Endothelial cell of umbilical vein (primary cell): ENCODE results near the gene RPS19BP1. TPM values are rescaled to one million over a fixed set of nuclear protein-coding genes. Genes with fewer than 3 reads are reported as not detected.

Experiments
- BruUV-seq: library from RNA; stranded (reverse); fragments of 400-500 nt; replicated peaks from 2 replicates; lab custom pipeline; 2021; lab: Mats Ljungman, UMichigan
- CTCF ChIA-PET: fragments of 300-600, 350-600 bp; sonication (Branson Sonifier 250); formaldehyde crosslinking; loops from one replicate; lab custom pipeline; 2021; ENCODE audit warnings: antibody characterized with exemption, inconsistent platforms; lab: Charles Lee
- POLR2A ChIA-PET: fragments of 300-600, 350-600 bp; sonication (Branson Sonifier 250); formaldehyde crosslinking; loops from one replicate; lab custom pipeline; 2021; ENCODE audit warnings: antibody characterized with exemption, inconsistent platforms; lab: Charles Lee
- DNase-seq: peaks from one replicate; pipeline ENCODE4 v3.0.0-alpha.2; 2011; ENCODE audit warnings: low read depth, low spot score
- FAIRE-seq: peaks from 2 replicates; lab custom pipeline; 2011; peaks lifted over from hg19 to GRCh38; lab: Jason Lieb, UNC
- H2AFZ ChIP-seq: 2 replicates; pipeline ENCODE4 v1.6.0; 2012; ENCODE audit warnings: low read depth, low read length, control low read depth, inconsistent platforms
- H3K27ac ChIP-seq: 2 replicates; pipeline ENCODE4 v1.5.1; 2011; ENCODE audit warnings: low read depth, mild to moderate bottlenecking, control low read depth, low read length, moderate library complexity; ENCODE audit not compliant: insufficient read depth
- H3K27me3 ChIP-seq, 2 experiments: 2 replicates each; pipeline versions ENCODE4 v1.6.0 to v1.6.1; 2011; ENCODE audit warnings: low read length in 2 of 2, mixed read lengths in 1 of 2; ENCODE audit not compliant: control insufficient read depth in 2 of 2, insufficient read depth in 2 of 2
- H3K36me3 ChIP-seq, 2 experiments: 2 replicates in 1 of 2; 3 replicates in 1 of 2; pipeline ENCODE4 v1.5.1; 2011; ENCODE audit warnings: low read length in 2 of 2, mild to moderate bottlenecking in 1 of 2, moderate library complexity in 1 of 2; ENCODE audit not compliant: control insufficient read depth in 2 of 2, insufficient read depth in 2 of 2; ENCODE audit errors: extremely low read depth in 1 of 2
- H3K4me1 ChIP-seq: 3 replicates; pipeline ENCODE4 v1.5.1; 2011; ENCODE audit warnings: mild to moderate bottlenecking, low read length; ENCODE audit not compliant: control insufficient read depth, insufficient read depth; ENCODE audit errors: extremely low read depth
- H3K4me2 ChIP-seq: 2 replicates; pipeline ENCODE4 v1.6.1; 2011; ENCODE audit warnings: low read length, control low read depth, mixed read lengths; ENCODE audit not compliant: insufficient read depth
- H3K4me3 ChIP-seq, 3 experiments: fragments of 200-600 bp in 1 of 3; sonication (generic), shearing (Covaris generic) in 1 of 3; replicated peaks in 1 of 3; 2 replicates each; pipeline ENCODE4 v1.5.1; 2011 to 2016; ENCODE audit warnings: control low read depth in 3 of 3, low read length in 3 of 3, mild to moderate bottlenecking in 2 of 3, inconsistent platforms in 1 of 3, low read depth in 1 of 3, moderate library complexity in 1 of 3; ENCODE audit not compliant: insufficient read depth in 1 of 3
- H3K79me2 ChIP-seq: 2 replicates; pipeline ENCODE4 v1.6.0; 2012; ENCODE audit warnings: low read length, inconsistent platforms; ENCODE audit not compliant: control insufficient read depth, insufficient read depth
- H3K9ac ChIP-seq: replicated peaks from 2 replicates; pipeline ENCODE3; 2011; ENCODE audit warnings: low read length, control low read depth; ENCODE audit not compliant: insufficient read depth; ENCODE audit errors: extremely low read depth
- H3K9me1 ChIP-seq: replicated peaks from 3 replicates; pipeline ENCODE4 v1.6.0; 2011; ENCODE audit warnings: mild to moderate bottlenecking, low read length; ENCODE audit not compliant: control insufficient read depth, insufficient read depth; ENCODE audit errors: extremely low read depth
- H3K9me3 ChIP-seq: replicated peaks from 2 replicates; pipeline ENCODE4 v1.5.1; 2012; ENCODE audit warnings: low read length, inconsistent platforms; ENCODE audit not compliant: control insufficient read depth, insufficient read depth
- H4K20me1 ChIP-seq: replicated peaks from 2 replicates; pipeline ENCODE3; 2011; ENCODE audit warnings: mild to moderate bottlenecking, low read length; ENCODE audit not compliant: control insufficient read depth, insufficient read depth; ENCODE audit errors: extremely low read depth
- GATA2 ChIP-seq: IDR thresholded peaks from 2 replicates; pipeline ENCODE4 v1.7.0; 2011; ENCODE audit warnings: low read depth, mild to moderate bottlenecking, moderate library complexity, mixed read lengths, low read length; ENCODE audit not compliant: insufficient read length, insufficient read depth
- dilution Hi-C: fragments of 300-500 bp; cut with MboI; formaldehyde crosslinking; loops from one replicate; pipeline ENCODE4 v1.15.0; 2019; ENCODE audit warnings: low sequenced_read_pairs; ENCODE audit not compliant: extremely low pct_ligation_motif_present
- intact Hi-C: fragments of 100-400 bp; cut with micrococcal nuclease; formaldehyde crosslinking; loops from one replicate; pipeline ENCODE4 v1.10.0; 2022
- polyA plus RNA-seq, 4 experiments: library from polyadenylated mRNA; depleted of rRNA in 3 of 4; stranded (reverse) in 3 of 4; unstranded in 1 of 4; fragments of >200 nt; gene quantifications; 2 replicates each; pipeline versions ENCODE4 v1.2.1 to v1.2.3, GENCODE V29; 2011 to 2012; ENCODE audit warnings: missing spikeins in 1 of 4
- total RNA-seq: library from RNA; stranded (reverse); gene quantifications from 2 replicates; pipeline ENCODE4 v1.2.3, GENCODE V29; 2021
- TF ChIP-seq, protein P1 (sequence below), 2 donors: IDR thresholded peaks; 1 replicate in 1 of 2; 2 replicates in 1 of 2; pipeline ENCODE4 v1.5.1; 2011; ENCODE audit warnings: low read length in 2 of 2, mild to moderate bottlenecking in 2 of 2, moderate library complexity in 2 of 2, control low read depth in 1 of 2, inconsistent platforms in 1 of 2, low read depth in 1 of 2; ENCODE audit not compliant: insufficient read depth in 1 of 2; ENCODE audit errors: extremely low read depth in 1 of 2
- TF ChIP-seq, protein P2 (sequence below): IDR thresholded peaks from 2 replicates; pipeline ENCODE4 v1.6.1; 2011; ENCODE audit not compliant: insufficient read depth, insufficient read length

The RPS19BP1 gene
- total and polyA plus RNA-seq, 2 donors (not counting 3 experiments of a cell fraction or from before 2014, with no cell fraction given): 66.6 to 84.3 TPM

DNA sequence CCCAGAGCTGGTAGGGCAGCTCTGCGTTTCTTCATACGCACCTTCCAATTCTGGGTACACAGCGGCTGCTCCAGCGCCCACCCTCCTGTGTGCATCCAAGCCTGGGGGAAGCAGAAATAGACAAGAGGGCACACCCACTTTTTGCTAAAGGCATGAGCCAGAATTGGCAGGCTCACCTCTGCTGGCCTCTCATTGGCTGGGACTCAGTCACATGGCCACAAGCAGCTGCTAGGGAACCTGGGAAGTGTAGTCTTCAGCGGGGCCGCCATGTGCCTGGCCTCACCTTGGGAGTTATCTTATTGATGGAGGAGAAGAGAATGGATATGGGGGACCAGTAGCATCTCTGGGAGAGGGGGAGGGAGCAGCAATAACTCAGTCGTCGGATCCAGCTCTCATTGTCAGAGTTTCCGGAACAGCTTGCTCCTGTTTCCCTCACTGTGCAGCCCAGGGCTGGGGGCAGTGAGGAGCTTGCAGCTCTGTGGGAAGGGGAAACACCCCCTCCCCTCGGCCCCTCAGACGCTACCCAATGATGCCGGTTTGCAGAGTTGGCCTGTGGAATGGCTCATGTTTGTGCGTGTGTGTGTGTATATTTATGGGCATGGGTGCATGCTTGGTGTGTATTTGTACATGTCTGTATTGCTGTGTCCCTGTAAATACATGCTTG is 42.3 kb downstream of the RPS19BP1 start:
- Histone ChIP-seq H3K4me2 (no peak overlapping the region), H3K9ac (no peak overlapping the region), H3K4me3 (no peak overlapping the region), H3K27me3 (no peaks in the 10 kb centered on the region), H3K36me3 (no peaks in the 10 kb centered on the region), H4K20me1 (no peaks in the 10 kb centered on the region), H3K4me1 (no peaks in the 10 kb centered on the region), H3K9me1 (no peaks in the 10 kb centered on the region), H3K79me2 (no peaks in the 10 kb centered on the region), H3K9me3 (no peaks in the 10 kb centered on the region), H3K27ac (no peak overlapping the region), H2AFZ (peak overlapping the region; percentile 64)
- CTCF ChIA-PET: interaction anchor here (0.5 to 6.7 kb wide), 7 partner anchors 12 to 546 kb away, joined by 3 to 197 read pairs (median 4); partner anchors contain the start of gene RPS19BP1
- DNase-seq (peak; percentile 60), FAIRE-seq (peak; percentile 99)
- no TSS peak for BruUV-seq
- POLR2A ChIA-PET: interaction anchor here (0.8 to 1.2 kb wide), 2 partner anchors 30 to 172 kb away, joined by 3 read pairs; no protein-coding TSS in a partner anchor
- dilution Hi-C loops: no loop called here
- TF ChIP-seq, protein P1, sequence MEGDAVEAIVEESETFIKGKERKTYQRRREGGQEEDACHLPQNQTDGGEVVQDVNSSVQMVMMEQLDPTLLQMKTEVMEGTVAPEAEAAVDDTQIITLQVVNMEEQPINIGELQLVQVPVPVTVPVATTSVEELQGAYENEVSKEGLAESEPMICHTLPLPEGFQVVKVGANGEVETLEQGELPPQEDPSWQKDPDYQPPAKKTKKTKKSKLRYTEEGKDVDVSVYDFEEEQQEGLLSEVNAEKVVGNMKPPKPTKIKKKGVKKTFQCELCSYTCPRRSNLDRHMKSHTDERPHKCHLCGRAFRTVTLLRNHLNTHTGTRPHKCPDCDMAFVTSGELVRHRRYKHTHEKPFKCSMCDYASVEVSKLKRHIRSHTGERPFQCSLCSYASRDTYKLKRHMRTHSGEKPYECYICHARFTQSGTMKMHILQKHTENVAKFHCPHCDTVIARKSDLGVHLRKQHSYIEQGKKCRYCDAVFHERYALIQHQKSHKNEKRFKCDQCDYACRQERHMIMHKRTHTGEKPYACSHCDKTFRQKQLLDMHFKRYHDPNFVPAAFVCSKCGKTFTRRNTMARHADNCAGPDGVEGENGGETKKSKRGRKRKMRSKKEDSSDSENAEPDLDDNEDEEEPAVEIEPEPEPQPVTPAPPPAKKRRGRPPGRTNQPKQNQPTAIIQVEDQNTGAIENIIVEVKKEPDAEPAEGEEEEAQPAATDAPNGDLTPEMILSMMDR (IDR thresholded peaks at IDR 0.05; ENCODE audit: extremely low read depth in 1 of 2, insufficient read depth in 1 of 2, low read depth in 1 of 2, low read length in 2 of 2): no peak
- TF ChIP-seq, protein P2, sequence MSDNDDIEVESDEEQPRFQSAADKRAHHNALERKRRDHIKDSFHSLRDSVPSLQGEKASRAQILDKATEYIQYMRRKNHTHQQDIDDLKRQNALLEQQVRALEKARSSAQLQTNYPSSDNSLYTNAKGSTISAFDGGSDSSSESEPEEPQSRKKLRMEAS: peak; percentile 92
- TF ChIP-seq GATA2: no peak
- intact Hi-C loops: loop anchor here (10.0 kb wide), 1 partner anchor 145 kb away; the partner anchor contains the start of gene SYNGR1
